ENCODE measurements around the gene STAT3. TPM values are rescaled to one million over a fixed set of nuclear protein-coding genes. Genes with fewer than 3 reads are reported as not detected.

The STAT3 gene
- polyA plus RNA-seq, 2 of the 4 experiments (the other 2 are of a cell fraction): 72.8 to 97.8 TPM

DNA sequence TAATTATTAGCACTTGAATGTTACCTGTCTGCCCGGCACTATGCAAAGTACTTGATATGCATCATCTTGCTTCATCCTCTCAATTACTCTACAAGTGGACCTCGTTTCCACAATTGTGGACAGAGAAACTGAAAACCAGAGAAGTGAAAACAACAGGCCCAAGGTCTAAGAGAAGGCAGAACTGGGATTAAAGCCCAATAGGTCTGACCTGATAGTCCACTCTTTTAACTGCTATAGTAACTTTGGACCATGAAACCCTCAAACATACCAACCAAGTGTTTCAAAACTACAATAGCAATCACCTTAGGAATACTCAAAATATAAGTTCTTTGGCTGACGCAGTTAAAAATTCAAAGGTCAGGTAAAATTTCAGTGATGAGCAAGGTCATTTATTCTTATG, 7.3 kb downstream of the STAT3 start:
- ChIA-PET CTCF (interaction anchor here (1.4 kb wide), 1 partner anchor 57 kb away, joined by 3 read pairs; no protein-coding TSS in a partner anchor), POLR2A (no interaction called here)
- no peak overlapping the region for H3K27ac ChIP-seq
- TF ChIP-seq CHD4 (IDR thresholded peaks at IDR 0.05; ENCODE audit: borderline replicate concordance) (no peak), FOSL2 (IDR thresholded peaks at IDR 0.05) (no peak), FOSL2 (CRISPR knock-in tag; IDR thresholded peaks at IDR 0.05) (no peak), BHLHE40 (IDR thresholded peaks at IDR 0.05; ENCODE audit: low read depth, low read length) (no peak), RFX5 (IDR thresholded peaks at IDR 0.05) (no peak), POLR2A (IDR thresholded peaks at IDR 0.05; ENCODE audit: low read length) (no peak)
- TF ChIP-seq, protein P1, sequence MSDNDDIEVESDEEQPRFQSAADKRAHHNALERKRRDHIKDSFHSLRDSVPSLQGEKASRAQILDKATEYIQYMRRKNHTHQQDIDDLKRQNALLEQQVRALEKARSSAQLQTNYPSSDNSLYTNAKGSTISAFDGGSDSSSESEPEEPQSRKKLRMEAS (IDR thresholded peaks at IDR 0.05): no peak
- FAIRE-seq: peak; percentile 7
- H3K4me1 ChIP-seq: peaks cover 29% of the 10 kb centered on the region
- no peak for ATAC-seq
- H3K9me3 ChIP-seq: no peaks in the 10 kb centered on the region
- no peak for DNase-seq (ENCODE audit: low read depth in 1 of 2, low spot score in 1 of 2)
- 89% methylated on average over 3 of the region's 3 CpGs for whole genome bisulfite sequencing (ENCODE audit: missing lambda C conversion rate)
- H3K4me3 ChIP-seq: no peak overlapping the region
- no peak overlapping the region for H3K4me2 ChIP-seq

DNA sequence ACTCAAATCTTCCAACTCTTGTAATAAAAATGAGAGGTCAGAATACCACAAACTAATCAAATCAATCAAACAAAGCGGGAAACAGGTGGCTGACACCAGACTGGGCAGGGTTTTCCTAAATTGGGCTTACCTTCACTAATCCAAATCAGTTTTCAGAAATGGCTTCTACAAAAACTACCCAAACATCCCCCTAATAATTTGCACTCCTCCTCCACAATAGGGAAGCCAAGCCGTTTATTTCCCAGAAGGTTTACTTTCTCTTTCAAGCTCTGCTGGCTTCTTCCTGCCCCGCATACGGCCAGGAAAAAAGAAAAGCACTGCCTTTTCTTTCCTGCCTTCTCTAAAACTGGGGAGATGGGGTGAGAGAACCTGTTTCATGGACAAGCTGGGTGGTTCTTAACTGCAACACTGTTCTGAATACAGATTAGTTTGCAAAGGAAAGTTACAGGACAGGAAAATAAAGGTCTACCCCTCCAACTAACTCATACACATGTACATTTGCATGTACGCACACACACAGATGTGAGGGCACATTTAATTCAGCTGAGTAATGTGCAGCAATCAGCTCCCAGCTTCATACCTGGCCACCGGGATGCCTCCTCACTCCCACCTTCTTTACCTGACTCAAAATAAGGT, 9.2 kb downstream of the STAT3 start:
- ChIA-PET CTCF (interaction anchor here (0.5 to 3.0 kb wide), 8 partner anchors 9 to 106 kb away, joined by 3 to 19 read pairs (median 4); partner anchors contain the start of gene STAT3), POLR2A (interaction anchor here (0.9 to 1.5 kb wide), 3 partner anchors 9 to 141 kb away, joined by 3 to 4 read pairs (median 4); partner anchors contain the start of gene STAT3)
- Histone ChIP-seq H3K4me1 (peaks cover 26% of the 10 kb centered on the region), H3K27ac (peak overlapping the region; percentile 45 to 81), H3K4me3 (peak overlapping the region; percentile 24), H3K4me2 (peak overlapping the region; percentile 91), H3K9me3 (no peaks in the 10 kb centered on the region)
- FAIRE-seq (no peak), DNase-seq (ENCODE audit: low read depth in 1 of 2, low spot score in 1 of 2) (no peak), ATAC-seq (peak; percentile 66 to 73)
- TF ChIP-seq NFE2L2 (conservative IDR thresholded peaks at IDR 0.05; ENCODE audit: low read length) (no peak), FOXS1 (CRISPR knock-in tag; IDR thresholded peaks at IDR 0.05) (no peak), GATA3 (IDR thresholded peaks at IDR 0.05; ENCODE audit: borderline replicate concordance) (no peak), HOXB13 (CRISPR knock-in tag; IDR thresholded peaks at IDR 0.05; ENCODE audit: low read depth) (no peak)
- TF ChIP-seq, protein P2, sequence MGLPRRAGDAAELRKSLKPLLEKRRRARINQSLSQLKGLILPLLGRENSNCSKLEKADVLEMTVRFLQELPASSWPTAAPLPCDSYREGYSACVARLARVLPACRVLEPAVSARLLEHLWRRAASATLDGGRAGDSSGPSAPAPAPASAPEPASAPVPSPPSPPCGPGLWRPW (IDR thresholded peaks at IDR 0.05): no peak
- 25% methylated on average over 6 of the region's 6 CpGs for WGBS (ENCODE audit: missing lambda C conversion rate)

DNA sequence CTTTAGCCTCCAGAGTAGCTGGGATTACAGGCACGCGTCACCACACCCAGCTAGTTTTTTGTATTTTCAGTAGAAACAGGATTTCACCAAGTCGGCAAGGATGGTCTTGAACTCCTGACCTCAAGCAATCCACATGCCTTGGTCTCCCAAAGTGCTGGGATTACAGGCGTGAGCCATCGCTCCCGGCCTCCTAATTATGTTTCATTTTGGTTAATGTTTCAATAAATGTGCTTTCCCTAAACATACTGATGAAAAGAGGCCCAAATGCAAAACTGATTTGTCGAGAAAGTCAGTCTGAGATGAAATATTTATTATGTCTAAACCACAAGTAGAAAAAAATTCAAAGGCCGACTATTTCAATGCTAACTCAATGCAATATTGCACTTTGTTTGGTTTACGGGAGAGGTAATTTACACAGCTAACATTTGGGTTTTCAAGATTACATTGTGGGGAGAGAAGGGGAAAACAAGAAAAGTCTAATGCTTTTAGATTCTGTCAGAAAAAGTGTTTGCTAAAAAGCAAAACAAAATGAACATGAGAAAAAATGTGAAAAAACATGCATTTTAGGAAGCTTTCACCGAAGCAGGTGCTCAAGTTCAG, 9.8 kb downstream of the STAT3 start:
- Histone ChIP-seq H3K27ac (peak overlapping the region; percentile 45 to 81; a peak in 5 of 6 replicates), H3K4me3 (peak overlapping the region; percentile 24; the same call in 1 of the 3 replicates), H3K9me3 (no peaks in the 10 kb centered on the region), H3K4me1 (peaks cover 26% of the 10 kb centered on the region), H3K4me2 (peak overlapping the region; percentile 91)
- ATAC-seq (no peak), FAIRE-seq (peak; percentile 32), DNase-seq (ENCODE audit: low read depth in 1 of 2, low spot score in 1 of 2) (no peak)
- ChIA-PET CTCF (interaction anchor here (0.5 to 3.0 kb wide), 7 partner anchors 10 to 66 kb away, joined by 3 to 19 read pairs (median 5); partner anchors contain the start of gene STAT3), POLR2A (interaction anchor here (0.9 to 1.5 kb wide), 2 partner anchors 49 to 142 kb away, joined by 3 to 4 read pairs; no protein-coding TSS in a partner anchor)
- WGBS (ENCODE audit: missing lambda C conversion rate): 61% methylated on average over 10 of the region's 10 CpGs
- TF ChIP-seq HDAC2 (IDR thresholded peaks at IDR 0.05): no peak
- TF ChIP-seq, protein P3, sequence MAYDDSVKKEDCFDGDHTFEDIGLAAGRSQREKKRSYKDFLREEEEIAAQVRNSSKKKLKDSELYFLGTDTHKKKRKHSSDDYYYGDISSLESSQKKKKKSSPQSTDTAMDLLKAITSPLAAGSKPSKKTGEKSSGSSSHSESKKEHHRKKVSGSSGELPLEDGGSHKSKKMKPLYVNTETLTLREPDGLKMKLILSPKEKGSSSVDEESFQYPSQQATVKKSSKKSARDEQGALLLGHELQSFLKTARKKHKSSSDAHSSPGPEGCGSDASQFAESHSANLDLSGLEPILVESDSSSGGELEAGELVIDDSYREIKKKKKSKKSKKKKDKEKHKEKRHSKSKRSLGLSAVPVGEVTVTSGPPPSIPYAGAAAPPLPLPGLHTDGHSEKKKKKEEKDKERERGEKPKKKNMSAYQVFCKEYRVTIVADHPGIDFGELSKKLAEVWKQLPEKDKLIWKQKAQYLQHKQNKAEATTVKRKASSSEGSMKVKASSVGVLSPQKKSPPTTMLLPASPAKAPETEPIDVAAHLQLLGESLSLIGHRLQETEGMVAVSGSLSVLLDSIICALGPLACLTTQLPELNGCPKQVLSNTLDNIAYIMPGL (CRISPR knock-in tag; IDR thresholded peaks at IDR 0.05; ENCODE audit: borderline replicate concordance): no peak
- TF ChIP-seq NR3C1 (IDR thresholded peaks at IDR 0.05): no peak
- no peak for TF ChIP-seq RAD21 (conservative IDR thresholded peaks at IDR 0.05 in 1 of 2, IDR thresholded peaks at IDR 0.05 in 1 of 2)
- TF ChIP-seq CEBPB (IDR thresholded peaks at IDR 0.05): no peak
- TF ChIP-seq RFX5 (IDR thresholded peaks at IDR 0.05): no peak
- TF ChIP-seq SREBF2 (IDR thresholded peaks at IDR 0.05): no peak
- no peak for TF ChIP-seq TP53 (CRISPR knock-in tag; IDR thresholded peaks at IDR 0.05)
- TF ChIP-seq, protein P4, sequence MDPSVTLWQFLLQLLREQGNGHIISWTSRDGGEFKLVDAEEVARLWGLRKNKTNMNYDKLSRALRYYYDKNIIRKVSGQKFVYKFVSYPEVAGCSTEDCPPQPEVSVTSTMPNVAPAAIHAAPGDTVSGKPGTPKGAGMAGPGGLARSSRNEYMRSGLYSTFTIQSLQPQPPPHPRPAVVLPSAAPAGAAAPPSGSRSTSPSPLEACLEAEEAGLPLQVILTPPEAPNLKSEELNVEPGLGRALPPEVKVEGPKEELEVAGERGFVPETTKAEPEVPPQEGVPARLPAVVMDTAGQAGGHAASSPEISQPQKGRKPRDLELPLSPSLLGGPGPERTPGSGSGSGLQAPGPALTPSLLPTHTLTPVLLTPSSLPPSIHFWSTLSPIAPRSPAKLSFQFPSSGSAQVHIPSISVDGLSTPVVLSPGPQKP (IDR thresholded peaks at IDR 0.05; ENCODE audit: low read depth, low read length): no peak
- TF ChIP-seq TFCP2L1 (CRISPR knock-in tag; IDR thresholded peaks at IDR 0.05): no peak
- no peak for TF ChIP-seq ZC3H11A (IDR thresholded peaks at IDR 0.05)
- no peak for TF ChIP-seq CHD4 (IDR thresholded peaks at IDR 0.05; ENCODE audit: borderline replicate concordance)
- no peak for TF ChIP-seq GATA3 (IDR thresholded peaks at IDR 0.05; ENCODE audit: borderline replicate concordance)
- TF ChIP-seq MAFK (IDR thresholded peaks at IDR 0.05; ENCODE audit: partially characterized antibody): no peak
- no peak for TF ChIP-seq EP300 (IDR thresholded peaks at IDR 0.05)
- TF ChIP-seq, protein P5, sequence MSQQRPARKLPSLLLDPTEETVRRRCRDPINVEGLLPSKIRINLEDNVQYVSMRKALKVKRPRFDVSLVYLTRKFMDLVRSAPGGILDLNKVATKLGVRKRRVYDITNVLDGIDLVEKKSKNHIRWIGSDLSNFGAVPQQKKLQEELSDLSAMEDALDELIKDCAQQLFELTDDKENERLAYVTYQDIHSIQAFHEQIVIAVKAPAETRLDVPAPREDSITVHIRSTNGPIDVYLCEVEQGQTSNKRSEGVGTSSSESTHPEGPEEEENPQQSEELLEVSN (IDR thresholded peaks at IDR 0.05; ENCODE audit: borderline replicate concordance, low read depth): no peak
- no peak for TF ChIP-seq EHMT2 (IDR thresholded peaks at IDR 0.05; ENCODE audit: low read depth)
- TF ChIP-seq CBX8 (IDR thresholded peaks at IDR 0.05): no peak
